Mucosa of rectum (tissue), 2 donors: Measurements from ENCODE around the gene GABRP.
"Not testable (repeated sequence)": the region's sequence is repeated elsewhere in the genome, so short reads cannot be mapped to it uniquely, and the experiment has no call there.

ENCODE experiments used
- H3K27ac ChIP-seq, 2 donors: one replicate each; pipeline ENCODE4 v1.7.0; 2013; ENCODE audit warnings: inconsistent platforms in 2 of 2, low read depth in 2 of 2, low read length in 2 of 2
- H3K27me3 ChIP-seq, 2 donors: one replicate each; pipeline ENCODE4 v1.7.0; 2013; ENCODE audit warnings: low read length in 2 of 2; ENCODE audit not compliant: control insufficient read depth in 2 of 2, insufficient read depth in 2 of 2
- H3K36me3 ChIP-seq, 2 donors: one replicate each; pipeline ENCODE4 v1.7.0; 2013; ENCODE audit warnings: low read length in 2 of 2; ENCODE audit not compliant: control insufficient read depth in 2 of 2, insufficient read depth in 2 of 2
- H3K4me1 ChIP-seq, 2 donors: one replicate each; pipeline ENCODE4 v1.7.0; 2013; ENCODE audit warnings: low read length in 2 of 2, mild to moderate bottlenecking in 1 of 2; ENCODE audit not compliant: control insufficient read depth in 2 of 2, insufficient read depth in 2 of 2
- H3K4me3 ChIP-seq, 2 donors: one replicate each; pipeline ENCODE4 v1.7.0; 2013; ENCODE audit warnings: low read length in 2 of 2
- H3K9ac ChIP-seq, 2 donors: one replicate each; pipeline ENCODE4 v1.7.0; 2013; ENCODE audit warnings: low read length in 2 of 2, low read depth in 1 of 2, mild to moderate bottlenecking in 1 of 2
- H3K9me3 ChIP-seq, 2 donors: one replicate each; pipeline ENCODE4 v1.7.0; 2013; ENCODE audit warnings: low read length in 2 of 2; ENCODE audit not compliant: control insufficient read depth in 2 of 2
- donor health status: healthy.
- donor health status: Normal muscosa, but diverticular disease.

Gene GABRP

GRCh38 chr5:170753311-170753710 is 30.2 kb upstream of the GABRP start:
- peaks cover 0 to 2% of the 10 kb centered on the region in 2 donors for H3K27me3 ChIP-seq
- H3K9ac ChIP-seq, result no peak overlapping the region
- no peak overlapping the region for H3K27ac ChIP-seq
- H3K36me3 ChIP-seq, result no peaks in the 10 kb centered on the region
- H3K4me1 ChIP-seq, result peaks cover 8 to 55% of the 10 kb centered on the region in 2 donors
- H3K9me3 ChIP-seq, result no peaks in the 10 kb centered on the region
- no peak overlapping the region for H3K4me3 ChIP-seq

- H3K27me3 ChIP-seq, H3K9me3 ChIP-seq, H3K9ac ChIP-seq, H3K4me3 ChIP-seq, H3K27ac ChIP-seq, H3K36me3 ChIP-seq: not testable (repeated sequence)
- H3K4me1 ChIP-seq, result peaks cover 5 to 52% of the 10 kb centered on the region in 2 donors
Observed at GRCh38 chr5:170754508-170754907, 29.0 kb upstream of the GABRP start.

- Histone ChIP-seq H3K36me3 (no peaks in the 10 kb centered on the region), H3K27ac (peak overlapping the region in 1 of 2 donors; percentile 66), H3K4me1 (peaks cover 5 to 44% of the 10 kb centered on the region in 2 donors)
Observed at GRCh38 chr5:170755679-170756456, 27.7 kb upstream of the GABRP start.

GRCh38 chr5:170756691-170757090 is 26.8 kb upstream of the GABRP start:
- Histone ChIP-seq H3K27ac (peak overlapping the region in 1 of 2 donors; percentile 66), H3K4me3 (no peak overlapping the region), H3K9ac (no peak overlapping the region), H3K27me3 (peaks cover 0 to 3% of the 10 kb centered on the region in 2 donors), H3K4me1 (peaks cover 5 to 37% of the 10 kb centered on the region in 2 donors), H3K36me3 (no peaks in the 10 kb centered on the region), H3K9me3 (no peaks in the 10 kb centered on the region)

More at GRCh38 chr5:170755679-170756456, 27.7 kb upstream of the GABRP start:
- H3K9ac ChIP-seq, result peak overlapping the region in 1 of 2 donors; percentile 30
- no peaks in the 10 kb centered on the region for H3K9me3 ChIP-seq
- H3K4me3 ChIP-seq, result no peak overlapping the region
- H3K27me3 ChIP-seq, result peaks cover 0 to 3% of the 10 kb centered on the region in 2 donors

- Histone ChIP-seq H3K9ac (no peak overlapping the region), H3K4me1 (peaks cover 5 to 32% of the 10 kb centered on the region in 2 donors), H3K36me3 (no peaks in the 10 kb centered on the region), H3K9me3 (no peaks in the 10 kb centered on the region), H3K4me3 (no peak overlapping the region), H3K27me3 (peaks cover 0 to 3% of the 10 kb centered on the region in 2 donors), H3K27ac (peak overlapping the region in 1 of 2 donors; percentile 66)
Observed at GRCh38 chr5:170757182-170757601, 26.3 kb upstream of the GABRP start.

- H3K4me3 ChIP-seq, result no peak overlapping the region
- peaks cover 0 to 3% of the 10 kb centered on the region in 2 donors for H3K27me3 ChIP-seq
- no peaks in the 10 kb centered on the region for H3K36me3 ChIP-seq
- H3K9ac ChIP-seq, result no peak overlapping the region
- no peaks in the 10 kb centered on the region for H3K9me3 ChIP-seq
- H3K4me1 ChIP-seq, result peaks cover 5 to 27% of the 10 kb centered on the region in 2 donors
- no peak overlapping the region for H3K27ac ChIP-seq
Observed at GRCh38 chr5:170757669-170758068, 25.9 kb upstream of the GABRP start.

- H3K9ac ChIP-seq, result no peak overlapping the region
- H3K4me1 ChIP-seq, result peaks cover 5 to 26% of the 10 kb centered on the region in 2 donors
- no peaks in the 10 kb centered on the region for H3K9me3 ChIP-seq
- no peak overlapping the region for H3K4me3 ChIP-seq
- H3K27ac ChIP-seq, result no peak overlapping the region
- H3K36me3 ChIP-seq, result no peaks in the 10 kb centered on the region
- H3K27me3 ChIP-seq, result peaks cover 0 to 3% of the 10 kb centered on the region in 2 donors
Observed at GRCh38 chr5:170758481-170758880, 25.0 kb upstream of the GABRP start.

GRCh38 chr5:170760113-170760512 is 23.4 kb upstream of the GABRP start:
- H3K27ac ChIP-seq, result no peak overlapping the region
- no peaks in the 10 kb centered on the region for H3K36me3 ChIP-seq
- H3K9me3 ChIP-seq, result no peaks in the 10 kb centered on the region
- no peak overlapping the region for H3K4me3 ChIP-seq
- peaks cover 5 to 26% of the 10 kb centered on the region in 2 donors for H3K4me1 ChIP-seq
- peaks cover 0 to 3% of the 10 kb centered on the region in 2 donors for H3K27me3 ChIP-seq
- H3K9ac ChIP-seq, result no peak overlapping the region

GRCh38 chr5:170761048-170761707 is 22.3 kb upstream of the GABRP start:
- Histone ChIP-seq H3K36me3 (no peaks in the 10 kb centered on the region), H3K27ac (no peak overlapping the region), H3K9ac (no peak overlapping the region), H3K4me3 (no peak overlapping the region), H3K9me3 (no peaks in the 10 kb centered on the region), H3K27me3 (peaks cover 0 to 3% of the 10 kb centered on the region in 2 donors), H3K4me1 (peaks cover 0 to 16% of the 10 kb centered on the region in 2 donors)

- H3K4me1 ChIP-seq, result peaks cover 0 to 11% of the 10 kb centered on the region in 2 donors
Observed at GRCh38 chr5:170761708-170762066, 21.8 kb upstream of the GABRP start.

More at GRCh38 chr5:170761708-170762066, 21.8 kb upstream of the GABRP start:
- Histone ChIP-seq H3K27ac (no peak overlapping the region), H3K4me3 (no peak overlapping the region), H3K36me3 (no peaks in the 10 kb centered on the region), H3K9ac (no peak overlapping the region), H3K27me3 (peaks cover 0 to 3% of the 10 kb centered on the region in 2 donors), H3K9me3 (no peaks in the 10 kb centered on the region)
